G401.6 (cell line): Measurements from ENCODE around the gene ZDHHC15.
"Not testable (repeated sequence)": the region's sequence is repeated elsewhere in the genome, so short reads cannot be mapped to it uniquely, and the experiment has no call there.

ENCODE experiments used
- FAIRE-seq: peaks from 2 replicates; lab custom pipeline; 2012; peaks lifted over from hg19 to GRCh38; lab: Jason Lieb, UNC

The ZDHHC15 gene, protein sequence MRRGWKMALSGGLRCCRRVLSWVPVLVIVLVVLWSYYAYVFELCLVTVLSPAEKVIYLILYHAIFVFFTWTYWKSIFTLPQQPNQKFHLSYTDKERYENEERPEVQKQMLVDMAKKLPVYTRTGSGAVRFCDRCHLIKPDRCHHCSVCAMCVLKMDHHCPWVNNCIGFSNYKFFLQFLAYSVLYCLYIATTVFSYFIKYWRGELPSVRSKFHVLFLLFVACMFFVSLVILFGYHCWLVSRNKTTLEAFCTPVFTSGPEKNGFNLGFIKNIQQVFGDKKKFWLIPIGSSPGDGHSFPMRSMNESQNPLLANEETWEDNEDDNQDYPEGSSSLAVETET

DNA sequence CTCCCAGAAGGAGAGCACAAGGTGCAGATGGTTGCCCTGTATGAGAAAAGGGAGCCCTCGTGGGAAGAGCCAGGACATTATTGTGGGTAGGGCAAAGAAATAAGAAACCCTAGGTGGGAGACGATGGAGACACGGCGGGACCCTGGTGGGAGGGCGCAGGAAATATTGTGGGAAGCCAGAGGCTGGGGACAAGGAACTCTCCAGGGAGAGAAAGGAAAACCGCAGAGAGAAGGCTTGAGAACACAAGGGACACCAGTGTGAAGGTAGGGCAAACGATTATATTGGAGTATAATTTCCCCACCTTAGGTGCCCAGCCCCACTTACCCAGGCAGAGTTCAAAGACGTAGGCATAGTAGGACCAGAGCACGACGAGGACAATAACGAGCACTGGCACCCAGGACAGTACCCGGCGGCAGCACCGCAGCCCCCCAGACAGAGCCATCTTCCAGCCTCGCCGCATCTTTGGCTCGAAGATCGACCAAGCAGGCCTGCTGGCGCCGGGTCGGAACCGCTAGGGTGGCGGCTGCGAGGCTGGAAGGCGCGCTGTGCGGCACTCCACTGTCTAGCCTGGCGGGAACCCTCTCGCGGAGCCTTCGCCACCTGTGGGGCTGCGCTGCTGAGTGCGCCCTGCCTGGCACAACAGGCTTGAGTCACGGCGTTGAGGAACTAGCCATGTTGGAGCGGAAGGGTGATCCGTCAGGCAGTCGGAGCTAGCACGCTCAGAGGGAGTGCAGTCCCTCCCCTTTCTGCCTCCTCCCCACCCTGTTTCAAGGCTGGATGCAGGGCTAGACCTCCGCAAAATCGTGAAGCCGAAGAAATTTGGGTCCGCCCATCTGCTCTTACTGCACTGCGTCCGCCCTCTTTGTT is at the start of gene ZDHHC15:
ZDHHC15 (minus strand) TSS at position 473 of the 867 bp plus-strand sequence; CDS start at position 460, 13 bp downstream.
- FAIRE-seq, result no peak

DNA sequence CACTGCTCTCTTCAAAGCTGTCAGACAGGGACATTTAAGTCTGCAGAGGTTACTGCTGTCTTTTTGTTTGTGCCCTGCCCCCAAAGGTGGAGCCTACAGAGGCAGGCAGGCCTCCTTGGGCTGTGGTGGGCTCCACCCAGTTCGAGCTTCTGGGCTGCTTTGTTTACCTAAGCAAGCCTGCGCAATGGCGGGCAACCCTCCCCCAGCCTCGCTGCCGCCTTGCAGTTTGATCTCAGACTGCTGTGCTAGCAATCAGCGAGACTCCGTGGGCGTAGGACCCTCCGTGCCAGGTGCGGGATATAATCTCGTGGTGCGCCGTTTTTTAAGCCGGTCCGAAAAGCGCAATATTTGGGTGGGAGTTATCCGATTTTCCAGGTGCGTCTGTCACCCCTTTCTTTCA is 37.7 kb upstream of the ZDHHC15 start:
- not testable (repeated sequence) for FAIRE-seq

DNA sequence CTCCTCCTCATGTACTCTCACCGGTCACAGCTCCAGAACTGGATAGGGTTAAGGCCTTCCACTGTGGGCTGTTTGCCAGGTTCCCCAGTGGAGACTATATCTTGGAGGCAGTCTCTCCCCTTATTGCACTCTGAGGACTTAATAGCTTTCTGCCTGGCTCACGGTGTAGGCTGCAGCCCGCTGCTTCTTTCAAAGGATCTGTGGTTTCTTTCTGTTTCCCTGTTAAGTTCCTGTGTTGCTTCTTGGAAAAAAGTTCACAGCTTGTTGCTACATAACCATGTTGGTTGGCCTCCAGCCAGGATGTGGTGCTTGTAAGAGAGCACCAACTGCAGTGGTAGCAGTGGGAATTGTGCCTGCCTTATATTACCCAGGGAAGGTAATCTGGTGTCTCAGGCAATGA is 24.9 kb upstream of the ZDHHC15 start:
- FAIRE-seq, result no peak

DNA sequence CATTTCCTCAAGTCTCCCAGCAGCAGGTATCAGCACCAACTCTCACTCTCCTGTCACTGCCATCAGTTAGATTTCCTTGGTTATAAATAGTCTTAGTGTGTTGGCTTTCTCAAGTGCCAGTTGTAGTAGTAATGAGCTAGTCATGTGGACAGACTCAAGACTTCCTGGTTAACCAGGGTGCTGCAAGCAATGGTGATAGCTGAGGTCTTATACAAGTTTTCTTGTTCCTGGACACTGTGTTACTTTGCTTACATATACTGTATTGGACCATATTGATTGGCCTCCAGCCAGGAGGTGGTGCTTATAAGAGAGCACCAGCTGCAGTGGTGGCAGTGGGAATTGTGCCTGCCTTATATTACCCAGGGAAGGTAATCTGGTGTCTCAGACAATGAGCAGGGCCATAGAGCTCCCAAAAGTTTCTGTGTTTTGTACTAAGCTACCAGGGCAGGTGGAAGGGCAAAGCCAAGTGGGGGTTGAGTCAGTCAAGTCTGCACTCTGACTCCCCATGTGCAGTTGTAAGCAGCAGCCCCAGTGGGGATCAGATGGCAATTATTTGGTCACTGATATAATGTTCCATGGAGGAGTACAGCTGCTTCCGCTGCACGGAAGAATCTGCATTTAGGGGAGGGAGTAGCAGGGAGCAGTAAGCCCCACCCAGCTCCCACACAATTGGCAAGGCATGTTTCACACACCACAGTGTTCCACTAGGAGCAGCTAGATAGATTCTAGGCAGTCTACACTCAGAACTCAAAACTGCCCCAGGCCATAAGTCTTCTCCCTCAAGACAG is 24.1 kb upstream of the ZDHHC15 start:
- no peak for FAIRE-seq

DNA sequence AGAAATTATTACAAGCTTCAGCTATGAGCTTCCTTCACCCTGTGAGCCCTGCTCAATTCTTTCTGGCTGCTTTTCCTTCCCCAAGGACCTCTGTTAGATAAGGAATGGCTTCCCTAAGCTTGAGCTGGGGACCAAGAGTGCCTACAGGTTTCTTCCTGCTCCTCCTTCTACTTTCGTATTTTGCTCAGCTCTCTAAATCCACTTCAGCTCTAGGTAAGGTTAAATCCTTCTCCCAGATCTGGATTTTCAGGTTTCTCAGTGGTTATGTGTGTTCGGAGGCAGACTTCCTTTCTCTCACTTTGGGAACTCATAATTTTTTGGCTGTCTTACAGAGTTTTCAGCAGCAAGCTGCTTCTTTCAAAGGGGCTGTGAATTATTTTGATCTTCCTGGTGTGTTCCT is 21.9 kb upstream of the ZDHHC15 start:
- FAIRE-seq, result no peak

DNA sequence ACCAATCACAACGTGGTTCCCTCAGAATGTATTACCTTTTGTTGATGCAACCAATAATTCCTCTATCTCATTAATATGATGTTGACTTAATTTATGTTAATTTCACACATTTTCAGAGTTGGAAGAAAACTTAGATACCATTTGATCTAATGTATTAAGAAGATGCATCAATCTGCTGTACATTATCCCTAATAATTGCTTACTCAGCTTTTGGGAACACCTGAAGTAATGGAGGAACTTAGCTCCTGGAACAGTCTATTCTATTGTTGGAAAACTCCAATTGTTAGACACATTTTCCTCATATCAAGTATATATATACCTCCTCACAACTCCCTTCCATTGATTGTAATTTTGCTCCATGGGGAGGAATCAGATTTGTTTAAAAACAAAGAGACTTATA is 38.9 kb downstream of the ZDHHC15 start:
- FAIRE-seq, result no peak

DNA sequence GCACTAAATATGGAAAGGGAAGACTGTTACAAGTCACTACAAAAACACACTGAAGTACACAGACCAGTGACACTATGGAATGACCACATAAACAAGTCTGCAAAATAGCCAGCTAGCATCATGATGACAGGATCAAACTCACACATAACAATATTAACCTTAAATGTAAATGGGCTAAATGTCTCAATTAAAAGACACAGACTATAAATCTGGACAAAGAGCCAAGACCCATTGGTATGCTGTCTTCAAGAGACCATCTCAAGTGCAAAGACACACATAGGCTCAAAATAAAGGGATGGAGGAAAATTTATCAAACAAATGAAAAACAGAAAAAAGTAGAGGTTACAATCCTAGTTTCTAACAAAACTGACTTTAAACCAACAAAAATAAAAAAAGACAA is 61.1 kb downstream of the ZDHHC15 start:
- not testable (repeated sequence) for FAIRE-seq

DNA sequence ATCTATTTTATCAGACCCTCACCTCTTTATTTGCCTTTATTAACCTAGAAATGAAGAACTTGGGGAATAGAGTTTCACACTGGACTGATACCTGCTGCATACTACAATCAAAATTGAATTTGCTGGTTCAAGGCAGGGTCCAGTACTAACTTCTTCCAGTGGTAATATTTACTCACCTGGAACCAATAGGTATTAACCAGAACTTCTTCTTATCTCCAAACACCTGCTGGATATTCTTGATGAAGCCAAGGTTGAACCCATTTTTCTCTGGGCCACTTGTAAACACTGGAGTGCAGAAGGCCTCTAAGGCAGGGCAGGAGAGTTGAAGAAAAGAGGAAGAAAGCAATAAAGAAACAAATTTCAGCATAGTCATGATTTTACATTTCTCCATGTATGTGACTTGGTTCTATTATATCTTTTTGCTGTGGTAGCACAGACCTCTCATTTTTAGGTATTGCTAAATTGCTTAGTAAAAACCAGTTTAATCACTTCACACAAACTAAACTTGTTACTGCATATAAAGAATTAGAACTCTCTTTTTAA is 101.1 kb downstream of the ZDHHC15 start:
- no peak for FAIRE-seq

DNA sequence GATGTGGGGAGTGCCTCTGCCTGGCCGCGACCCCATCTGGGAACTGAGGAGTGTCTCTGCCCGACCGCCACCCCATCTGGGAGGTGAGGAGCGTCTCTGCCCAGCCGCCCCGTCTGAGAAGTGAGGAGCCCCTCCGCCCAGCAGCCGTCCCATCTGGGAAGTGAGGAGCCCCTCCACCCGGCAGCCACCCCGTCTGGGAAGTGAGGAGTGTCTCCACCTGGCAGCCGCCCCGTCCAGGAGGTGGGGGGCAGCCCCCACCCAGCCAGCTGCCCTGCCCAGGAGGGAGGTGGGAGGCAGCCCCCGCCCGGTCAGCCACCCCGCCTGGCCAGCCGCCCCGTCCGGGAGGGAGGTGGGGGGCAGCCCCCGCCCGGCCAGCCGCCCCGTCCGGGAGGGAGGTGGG is 115.7 kb downstream of the ZDHHC15 start:
- not testable (repeated sequence) for FAIRE-seq

DNA sequence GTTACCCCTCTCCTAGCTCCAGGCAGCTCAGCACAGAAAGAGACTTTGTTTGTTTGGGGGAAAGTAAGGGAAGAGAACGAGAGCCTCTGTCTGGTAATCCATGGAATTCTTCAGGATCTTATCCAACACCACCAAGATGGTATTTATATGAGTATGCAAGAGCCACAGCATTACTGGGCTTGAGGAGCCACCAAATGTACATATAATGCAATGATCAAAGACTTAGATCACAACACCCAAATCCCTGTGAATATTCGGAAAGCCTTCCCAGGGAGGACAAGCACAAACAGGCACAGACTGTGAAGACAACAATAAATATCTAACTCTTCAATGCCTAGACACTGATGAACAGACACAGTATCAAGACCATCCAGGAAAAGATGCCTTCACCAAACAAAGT is 132.4 kb downstream of the ZDHHC15 start:
- FAIRE-seq, result no peak

DNA sequence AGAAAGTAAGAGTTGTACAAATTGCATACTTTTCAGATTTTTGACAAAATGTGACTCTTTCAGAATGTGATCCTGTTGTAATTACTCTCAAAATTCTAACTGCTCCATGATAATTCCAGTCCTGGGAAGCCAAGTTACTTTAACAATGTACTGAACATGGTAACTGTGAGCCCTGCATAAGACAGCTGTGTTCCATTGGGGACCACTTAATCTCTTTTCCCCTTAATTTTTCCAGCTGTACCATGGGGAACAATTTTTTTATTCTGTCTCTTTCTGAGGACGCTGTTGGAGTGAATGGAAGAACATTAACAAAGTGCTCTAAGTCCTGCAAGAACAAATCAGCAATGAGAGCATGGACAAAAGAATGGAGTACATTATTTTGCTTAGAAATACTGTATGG is 153.1 kb downstream of the ZDHHC15 start:
- no peak for FAIRE-seq

DNA sequence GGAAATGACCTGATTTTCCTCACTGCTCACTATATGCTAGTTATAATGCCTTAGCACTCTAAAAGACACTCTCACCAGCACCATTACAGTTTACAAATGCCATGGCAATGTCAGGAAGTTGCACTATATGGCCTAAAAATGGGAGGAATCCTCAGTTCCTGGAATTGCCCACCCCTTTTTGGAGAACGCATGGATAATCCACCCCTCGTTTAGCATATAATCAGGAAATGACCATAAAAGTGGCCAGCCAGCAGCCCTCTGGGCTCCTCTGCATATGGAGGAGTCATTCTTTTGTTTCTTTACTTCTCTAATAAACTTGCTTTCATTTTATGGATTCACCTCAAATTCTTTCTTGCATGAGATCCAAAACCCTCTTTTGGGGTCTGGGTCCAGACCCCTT is 156.0 kb downstream of the ZDHHC15 start:
- no peak for FAIRE-seq

DNA sequence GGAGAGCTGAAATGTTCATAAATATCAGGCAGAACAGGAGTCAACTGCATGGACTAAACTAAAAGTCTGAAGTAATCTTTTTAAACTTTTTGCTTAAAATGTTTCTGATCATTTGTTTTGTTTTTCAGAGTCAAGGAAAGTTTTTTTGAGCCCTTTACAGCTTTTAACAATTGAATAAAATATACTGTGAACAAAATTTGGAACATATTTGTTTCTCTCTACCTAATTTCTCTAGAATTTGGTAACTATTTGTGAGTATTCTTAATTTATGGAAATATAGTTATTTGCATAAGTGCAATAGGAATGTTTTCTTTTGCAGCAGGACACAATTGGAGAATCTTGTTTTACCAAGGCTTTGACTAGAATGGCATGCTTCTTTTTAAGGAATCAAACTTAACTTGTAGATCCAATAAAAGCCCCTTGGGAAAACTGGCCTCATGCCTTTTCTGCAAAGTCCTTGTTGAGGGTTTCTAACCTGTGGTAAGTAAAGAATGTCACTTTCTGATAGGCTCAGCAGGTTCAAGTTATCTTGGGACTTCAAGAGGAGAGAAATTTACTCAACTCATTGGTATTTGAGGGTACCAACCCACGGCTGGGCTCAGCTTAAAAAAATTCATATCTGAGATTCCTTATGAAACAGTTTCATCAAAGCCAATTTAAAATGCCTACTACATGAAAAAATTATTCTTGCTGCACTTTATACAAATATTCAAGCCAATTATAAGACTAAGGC is 157.4 kb downstream of the ZDHHC15 start:
- no peak for FAIRE-seq

DNA sequence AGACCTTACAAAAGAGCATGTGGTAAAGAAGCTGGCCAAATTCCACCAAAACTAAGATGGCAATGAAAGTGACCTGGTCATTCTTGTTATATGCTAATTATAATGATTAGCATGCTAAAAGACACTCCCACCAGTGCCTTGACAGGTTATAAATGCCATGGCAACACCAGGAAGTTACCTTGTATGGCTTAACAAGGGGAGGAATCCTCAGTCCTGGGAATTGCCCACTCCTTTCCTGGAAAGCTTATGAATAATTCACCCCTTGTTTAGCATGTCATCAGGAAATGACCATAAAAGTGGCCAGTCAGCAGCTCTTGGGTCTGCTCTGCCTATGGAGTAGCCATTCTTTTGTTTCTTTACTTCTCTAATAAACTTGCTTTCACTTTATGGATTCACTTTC is 161.0 kb downstream of the ZDHHC15 start:
- FAIRE-seq, result no peak

DNA sequence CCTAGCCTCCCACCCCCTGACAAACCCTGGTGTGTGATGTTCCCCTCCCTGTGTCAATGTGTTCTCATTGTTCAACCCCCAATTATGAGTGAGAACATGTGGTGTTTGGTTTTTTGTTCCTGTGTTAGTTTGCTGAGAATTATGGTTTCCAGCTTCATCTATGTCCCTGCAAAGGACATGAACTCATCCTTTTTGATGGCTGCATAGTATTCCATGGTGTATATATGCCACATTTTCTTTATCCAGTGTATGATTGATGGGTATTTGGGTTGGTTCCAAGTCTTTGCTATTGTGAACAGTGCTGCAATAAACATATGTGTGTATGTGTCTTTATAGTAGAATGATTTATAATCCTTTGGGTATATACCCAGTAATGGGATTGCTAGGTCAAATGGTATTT is 174.2 kb downstream of the ZDHHC15 start:
- not testable (repeated sequence) for FAIRE-seq

DNA sequence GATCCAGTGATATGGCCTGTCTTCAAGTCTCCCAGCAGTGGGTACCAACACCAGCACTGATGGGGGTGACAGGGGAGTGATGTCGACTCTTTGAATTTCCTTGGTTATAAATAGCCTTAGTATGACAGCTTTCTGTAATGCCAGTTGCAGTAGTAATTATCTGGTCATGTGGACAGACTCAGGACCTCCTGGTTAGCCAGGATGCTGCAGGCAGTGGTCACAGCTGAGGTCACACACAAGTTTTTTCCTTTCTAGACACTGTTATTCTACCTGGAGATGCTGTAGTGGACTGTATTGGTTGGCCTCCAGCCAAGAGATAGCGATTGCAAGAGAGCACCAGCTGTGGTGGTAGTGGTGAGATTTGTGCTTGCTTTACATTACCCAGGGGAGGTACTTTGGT is 185.3 kb downstream of the ZDHHC15 start:
- no peak for FAIRE-seq

DNA sequence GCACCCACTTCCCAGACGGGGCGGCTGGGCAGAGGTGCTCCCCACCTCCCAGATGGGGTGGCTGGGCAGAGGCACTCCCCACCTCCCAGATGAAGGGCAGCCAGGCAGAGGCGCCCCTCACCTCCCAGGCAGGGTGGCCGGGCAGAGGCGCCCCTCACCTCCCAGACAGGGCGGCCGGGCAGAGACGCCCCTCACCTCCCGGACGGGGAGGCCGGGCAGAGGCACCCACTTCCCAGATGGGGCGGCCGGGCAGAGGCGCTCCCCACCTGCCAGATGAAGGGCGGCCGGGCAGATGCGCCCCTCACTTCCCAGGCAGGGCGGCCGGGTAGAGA is 187.7 kb downstream of the ZDHHC15 start:
- FAIRE-seq, result no peak

DNA sequence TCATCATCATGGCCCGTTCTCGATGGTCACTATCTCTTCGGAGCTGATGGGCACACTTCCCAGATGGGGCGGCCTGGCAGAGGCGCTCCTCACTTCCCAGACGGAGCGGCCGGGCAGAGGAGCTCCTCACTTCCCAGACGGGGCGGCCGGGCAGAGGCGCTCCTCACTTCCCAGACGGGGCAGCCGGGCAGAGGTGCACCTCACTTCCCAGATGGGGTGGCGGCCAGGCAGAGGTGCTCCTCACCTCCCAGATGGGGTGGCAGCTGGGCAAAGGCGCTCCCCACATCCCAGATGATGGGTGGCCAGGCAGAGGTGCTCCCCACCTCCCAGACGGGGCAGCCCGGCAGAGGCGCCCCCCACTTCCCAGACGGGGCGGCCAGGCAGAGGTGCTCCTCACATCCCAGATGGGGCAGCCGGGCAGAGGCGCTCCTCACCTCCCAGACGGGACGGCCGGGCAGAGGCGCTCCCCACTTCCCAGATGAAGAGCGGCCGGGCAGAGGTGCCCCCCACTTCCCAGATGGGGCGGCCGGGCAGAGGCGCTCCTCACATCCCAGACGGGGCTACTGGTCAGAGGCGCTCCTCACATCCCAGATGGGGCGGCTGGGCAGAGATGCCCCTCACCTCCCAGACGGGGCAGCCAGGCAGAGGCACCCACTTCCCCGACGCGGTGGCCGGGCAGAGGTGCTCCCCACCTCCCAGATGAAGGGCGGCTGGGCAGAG is 188.3 kb downstream of the ZDHHC15 start:
- not testable (repeated sequence) for FAIRE-seq

DNA sequence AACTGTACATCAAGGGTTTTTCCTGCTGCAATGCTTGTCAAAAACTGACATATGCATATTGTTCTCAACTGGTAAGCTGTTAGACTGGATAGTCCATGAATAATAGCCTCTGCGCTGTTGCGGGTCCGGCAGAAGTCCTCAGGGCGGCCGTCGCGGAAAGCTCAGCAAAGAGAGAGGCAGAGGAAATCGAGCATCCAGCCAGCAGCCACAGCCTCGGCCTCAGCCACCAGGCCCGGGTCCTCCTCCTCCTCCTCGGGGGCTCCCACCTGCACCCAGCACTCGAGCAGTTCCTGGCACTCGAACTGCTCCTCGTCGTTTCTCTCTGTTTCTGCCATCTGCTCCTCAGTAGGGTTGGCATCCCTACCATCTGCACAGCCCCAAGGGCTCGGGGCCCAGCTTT is 195.2 kb downstream of the ZDHHC15 start:
- no peak for FAIRE-seq
